SU-DHL-6 (cell line): ENCODE results near the gene FBXO41.

ENCODE experiments used
- H2AFZ ChIP-seq: fragments of 200-600 bp; sonication (generic); 2 replicates; pipeline ENCODE4 v1.6.1; 2014; ENCODE audit warnings: low read depth, mild to moderate bottlenecking, moderate library complexity, mixed read lengths, antibody characterized with exemption, low read length; ENCODE audit not compliant: severe bottlenecking
- H3F3A ChIP-seq: fragments of 200-600 bp; shearing (Covaris generic); 2 replicates; pipeline ENCODE4 v1.6.0; 2016; ENCODE audit warnings: antibody characterized with exemption, mild to moderate bottlenecking; ENCODE audit not compliant: insufficient read depth
- H3K27ac ChIP-seq: fragments of 200-600 bp; sonication (generic); 2 replicates; pipeline ENCODE4 v1.5.1; 2016; ENCODE audit warnings: low read depth, mild to moderate bottlenecking, low read length, moderate library complexity, mixed read lengths
- H3K27me3 ChIP-seq: fragments of 200-600 bp; sonication (generic), shearing (Covaris generic); 2 replicates; pipeline ENCODE4 v1.6.0; 2014; ENCODE audit warnings: mild to moderate bottlenecking, low read length
- H3K36me3 ChIP-seq: fragments of 200-600 bp; sonication (generic); 2 replicates; pipeline ENCODE4 v1.6.1; 2014; ENCODE audit warnings: mild to moderate bottlenecking, low read length, mixed read lengths
- H3K4me2 ChIP-seq: fragments of 300-600, 200-600 bp; shearing (Covaris generic), sonication (generic); 2 replicates; pipeline ENCODE4 v1.6.0; 2014; ENCODE audit warnings: low read length, low read depth, mild to moderate bottlenecking; ENCODE audit not compliant: poor library complexity, severe bottlenecking
- H3K4me3 ChIP-seq: fragments of 200-600 bp; sonication (generic); 2 replicates; pipeline ENCODE4 v1.5.1; 2014; ENCODE audit warnings: antibody characterized with exemption, low read length, mild to moderate bottlenecking, mixed read lengths; ENCODE audit not compliant: insufficient read depth, poor library complexity, severe bottlenecking
- H3K79me2 ChIP-seq: fragments of 200-600 bp; sonication (generic); 2 replicates; pipeline ENCODE4 v1.6.1; 2014; ENCODE audit warnings: mild to moderate bottlenecking, low read length, moderate library complexity; ENCODE audit not compliant: insufficient read depth
- H3K9ac ChIP-seq: fragments of 200-600 bp; sonication (generic); 2 replicates; pipeline ENCODE4 v1.7.0; 2014; ENCODE audit warnings: mild to moderate bottlenecking, low read length
- H3K9me2 ChIP-seq: fragments of 200-600 bp; sonication (generic); replicated peaks from 2 replicates; pipeline ENCODE4 v1.6.1; 2014; ENCODE audit warnings: low read length; ENCODE audit not compliant: insufficient read depth
- H3K9me3 ChIP-seq: fragments of 200-600 bp; sonication (generic); 2 replicates; pipeline ENCODE4 v1.6.1; 2014; ENCODE audit warnings: low read length, mixed read lengths; ENCODE audit not compliant: insufficient read depth
- H4K20me1 ChIP-seq: fragments of 200-600 bp; sonication (generic); 2 replicates; pipeline ENCODE4 v1.6.1; 2014; ENCODE audit warnings: low read depth, mild to moderate bottlenecking, antibody characterized with exemption, low read length, moderate library complexity, mixed read lengths
- CTCF ChIP-seq: fragments of 200-600 bp; sonication (generic); IDR thresholded peaks from one replicate; pipeline ENCODE4 v1.5.1; 2017; ENCODE audit warnings: antibody characterized with exemption, mild to moderate bottlenecking, low read length, moderate library complexity; ENCODE audit not compliant: insufficient read depth, poor library complexity, severe bottlenecking
- EZH2phosphoT487 ChIP-seq: fragments of 200-600 bp; sonication (generic), shearing (Covaris generic); conservative IDR thresholded peaks from 2 replicates; pipeline ENCODE4 v1.6.1; 2018; ENCODE audit warnings: mild to moderate bottlenecking, antibody characterized with exemption, low read length, moderate library complexity, mixed read lengths

FBXO41 gene

GRCh38 chr2:73301636-73302035, 17.4 kb upstream of the FBXO41 start:
- Histone ChIP-seq H3F3A (no peaks in the 10 kb centered on the region), H3K27ac (no peak overlapping the region), H3K9me2 (no peaks in the 10 kb centered on the region), H3K9me3 (no peaks in the 10 kb centered on the region), H3K79me2 (no peaks in the 10 kb centered on the region), H2AFZ (no peak overlapping the region), H4K20me1 (no peaks in the 10 kb centered on the region), H3K27me3 (no peaks in the 10 kb centered on the region), H3K9ac (no peak overlapping the region), H3K4me3 (no peak overlapping the region), H3K4me2 (no peak overlapping the region), H3K36me3 (no peaks in the 10 kb centered on the region)
- TF ChIP-seq CTCF (no peak), EZH2phosphoT487 (no peak)

GRCh38 chr2:73300926-73301325, 16.6 kb upstream of the FBXO41 start:
- Histone ChIP-seq H4K20me1 (no peaks in the 10 kb centered on the region), H3K9me2 (no peaks in the 10 kb centered on the region), H3K27me3 (no peaks in the 10 kb centered on the region), H3F3A (no peaks in the 10 kb centered on the region), H3K9ac (no peak overlapping the region), H3K79me2 (no peaks in the 10 kb centered on the region), H3K36me3 (no peaks in the 10 kb centered on the region), H3K27ac (no peak overlapping the region), H3K4me2 (no peak overlapping the region), H2AFZ (no peak overlapping the region), H3K4me3 (no peak overlapping the region), H3K9me3 (no peaks in the 10 kb centered on the region)
- no peak for TF ChIP-seq EZH2phosphoT487
- TF ChIP-seq CTCF: no peak

GRCh38 chr2:73297586-73297985, 13.3 kb upstream of the FBXO41 start:
- no peaks in the 10 kb centered on the region for H3K9me2 ChIP-seq
- H3F3A ChIP-seq: no peaks in the 10 kb centered on the region
- H3K4me2 ChIP-seq: no peak overlapping the region
- H4K20me1 ChIP-seq: no peaks in the 10 kb centered on the region
- no peaks in the 10 kb centered on the region for H3K36me3 ChIP-seq
- H3K9ac ChIP-seq: no peak overlapping the region
- H3K27me3 ChIP-seq: no peaks in the 10 kb centered on the region
- no peak overlapping the region for H2AFZ ChIP-seq
- H3K4me3 ChIP-seq: no peak overlapping the region
- TF ChIP-seq CTCF (no peak), EZH2phosphoT487 (no peak)
- H3K9me3 ChIP-seq: no peaks in the 10 kb centered on the region
- no peaks in the 10 kb centered on the region for H3K79me2 ChIP-seq
- H3K27ac ChIP-seq: no peak overlapping the region

GRCh38 chr2:73297151-73297559, 12.9 kb upstream of the FBXO41 start:
- Histone ChIP-seq H2AFZ (no peak overlapping the region), H3F3A (no peaks in the 10 kb centered on the region), H3K27ac (no peak overlapping the region), H3K9me3 (no peaks in the 10 kb centered on the region), H3K4me2 (no peak overlapping the region), H3K9me2 (no peaks in the 10 kb centered on the region), H3K27me3 (no peaks in the 10 kb centered on the region), H3K36me3 (no peaks in the 10 kb centered on the region), H3K4me3 (no peak overlapping the region), H3K9ac (no peak overlapping the region), H4K20me1 (no peaks in the 10 kb centered on the region), H3K79me2 (no peaks in the 10 kb centered on the region)
- TF ChIP-seq CTCF: no peak
- TF ChIP-seq EZH2phosphoT487: no peak
